Ovary (tissue), 9 donors: Measurements from ENCODE around the gene ERAP2. TPM values are rescaled to one million over a fixed set of nuclear protein-coding genes. Genes with fewer than 3 reads are reported as not detected.

Source experiments
- DNase-seq, 5 donors: peaks; one replicate each; pipeline ENCODE4 v3.0.0-alpha.2; 2019 to 2020
- H3K27ac ChIP-seq, 2 donors: fragments of 200-600 bp; one replicate each; pipeline versions ENCODE4 v1.5.1 to v1.8.0; 2019 to 2022
- H3K27me3 ChIP-seq: fragments of 200-600 bp; one replicate; pipeline ENCODE4 v1.8.0; 2022
- H3K36me3 ChIP-seq: fragments of 200-600 bp; sonication (generic); one replicate; pipeline ENCODE4 v1.5.1; 2019
- H3K4me1 ChIP-seq: one replicate; pipeline ENCODE4 v1.8.1; 2013; ENCODE audit warnings: mild to moderate bottlenecking, moderate library complexity; ENCODE audit not compliant: insufficient read depth
- H3K4me3 ChIP-seq: fragments of 200-600 bp; sonication (generic); one replicate; pipeline ENCODE4 v1.5.1; 2017
- H3K9me3 ChIP-seq, 2 donors: fragments of 200-600 bp in 1 of 2; sonication (generic) in 1 of 2; one replicate each; pipeline versions ENCODE4 v1.5.1 to v1.8.1; 2013 to 2019; ENCODE audit warnings: mild to moderate bottlenecking in 1 of 2, moderate library complexity in 1 of 2
- EP300 ChIP-seq: sonication (generic); formaldehyde crosslinking; IDR thresholded peaks from one replicate; pipeline ENCODE4 v1.6.1; 2017; ENCODE audit warnings: antibody characterized with exemption
- POLR2A ChIP-seq: fragments of 450-650 bp; IDR thresholded peaks from one replicate; pipeline ENCODE4 v1.6.1; 2017; ENCODE audit warnings: antibody characterized with exemption, mild to moderate bottlenecking, moderate library complexity
- WGBS, 3 donors: extraction: QIAGEN DNeasy Blood & Tissue Kit in 1 of 3; methylation state at CpG; one replicate each; pipeline versions ENCODE4 v1.1.5 to v1.1.7; 2013 to 2017; 5-methylcytosine and 5-hydroxymethylcytosine counted together
- intact Hi-C, 4 donors: fragments of 100-400 bp; cut with DNase I; formaldehyde crosslinking; loops; one replicate each; pipeline versions ENCODE4 v1.11.0 to v1.15.1; 2022 to 2023
- polyA plus RNA-seq, 2 donors: library from polyadenylated mRNA; stranded (reverse); fragments of 200-250 nt in 1 of 2; fragments of 350-450 nt in 1 of 2; fragmentation: Illumina TruSeq in 1 of 2; extraction: RNeasy Lipid Tissue Mini Kit (QIAGEN cat#74804) in 1 of 2; gene quantifications; one replicate each; pipeline ENCODE4 v1.2.3, GENCODE V29; 2013 to 2014
- total RNA-seq, 7 donors: library from RNA; depleted of rRNA in 2 of 7; stranded (reverse); fragments of >200 nt in 2 of 7; fragmentation: NEBNext Ultra II Directional in 3 of 7; extraction: Animal tissue kit (Norgen Biotek cat#: 25700) in 3 of 7; gene quantifications; one replicate each; pipeline versions ENCODE4 v1.1.0 to v1.2.4, GENCODE V29; 2016 to 2023
- TF ChIP-seq, protein P1 (sequence below), 3 donors: fragments of 450-650 bp in 2 of 3; fragments of 200-600 bp in 1 of 3; IDR thresholded peaks; one replicate each; pipeline versions ENCODE4 v1.5.1 to v1.8.0; 2016 to 2022; ENCODE audit warnings: antibody characterized with exemption in 3 of 3, mild to moderate bottlenecking in 1 of 3
- donor health status: DM: no; HTN: no; CAD: no; lungs with moderate emphysema.
- donor health status: DM: no; HTN: no; CAD: no.
- donor health status: Bipolar disorder and iron deficiency.
- donor health status: DM: yes; HTN: yes; CAD: no.
- donor health status: DM: no; HTN: no; CAD: no.
- donor health status: DM: yes; HTN: yes; CAD: no.

ERAP2 gene
- total and polyA plus RNA-seq, 9 donors = 1.3 to 22.0 (median 15.9) TPM

DNA sequence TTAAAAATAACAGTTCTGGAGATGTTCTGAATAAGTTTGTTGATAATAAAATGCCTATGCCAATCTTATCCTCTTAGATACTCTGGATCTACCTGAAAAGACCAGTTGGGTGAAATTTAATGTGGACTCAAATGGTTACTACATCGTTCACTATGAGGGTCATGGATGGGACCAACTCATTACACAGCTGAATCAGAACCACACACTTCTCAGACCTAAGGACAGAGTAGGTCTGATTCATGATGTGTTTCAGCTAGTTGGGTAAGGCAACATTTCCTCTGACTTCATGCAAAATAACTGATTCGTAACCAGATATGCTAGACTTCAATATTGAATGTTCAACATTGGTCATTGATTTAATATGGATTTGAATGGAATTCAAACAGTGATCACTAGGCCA is 27.0 kb downstream of the ERAP2 start:
- 95 to 98% (median 96%) methylated on average over 2 of the region's 2 CpGs for WGBS, 3 donors
- Histone ChIP-seq H3K27ac (no peak overlapping the region), H3K4me3 (no peak overlapping the region), H3K9me3 (no peaks in the 10 kb centered on the region), H3K4me1 (no peaks in the 10 kb centered on the region), H3K27me3 (no peaks in the 10 kb centered on the region), H3K36me3 (no peaks in the 10 kb centered on the region)
- DNase-seq = no peak
- TF ChIP-seq, protein P1, sequence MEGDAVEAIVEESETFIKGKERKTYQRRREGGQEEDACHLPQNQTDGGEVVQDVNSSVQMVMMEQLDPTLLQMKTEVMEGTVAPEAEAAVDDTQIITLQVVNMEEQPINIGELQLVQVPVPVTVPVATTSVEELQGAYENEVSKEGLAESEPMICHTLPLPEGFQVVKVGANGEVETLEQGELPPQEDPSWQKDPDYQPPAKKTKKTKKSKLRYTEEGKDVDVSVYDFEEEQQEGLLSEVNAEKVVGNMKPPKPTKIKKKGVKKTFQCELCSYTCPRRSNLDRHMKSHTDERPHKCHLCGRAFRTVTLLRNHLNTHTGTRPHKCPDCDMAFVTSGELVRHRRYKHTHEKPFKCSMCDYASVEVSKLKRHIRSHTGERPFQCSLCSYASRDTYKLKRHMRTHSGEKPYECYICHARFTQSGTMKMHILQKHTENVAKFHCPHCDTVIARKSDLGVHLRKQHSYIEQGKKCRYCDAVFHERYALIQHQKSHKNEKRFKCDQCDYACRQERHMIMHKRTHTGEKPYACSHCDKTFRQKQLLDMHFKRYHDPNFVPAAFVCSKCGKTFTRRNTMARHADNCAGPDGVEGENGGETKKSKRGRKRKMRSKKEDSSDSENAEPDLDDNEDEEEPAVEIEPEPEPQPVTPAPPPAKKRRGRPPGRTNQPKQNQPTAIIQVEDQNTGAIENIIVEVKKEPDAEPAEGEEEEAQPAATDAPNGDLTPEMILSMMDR (IDR thresholded peaks at IDR 0.05) = no peak
- TF ChIP-seq POLR2A (no peak), EP300 (no peak)
- intact Hi-C loops = no loop called here

- no peak overlapping the region for H3K27ac ChIP-seq
Observed at GRCh38 chr5:96904054-96904931, 28.0 kb downstream of the ERAP2 start.

GRCh38 chr5:96905864-96906263 is 29.6 kb downstream of the ERAP2 start:
- WGBS, 3 donors = 87 to 96% (median 96%) methylated on average over 3 of the region's 3 CpGs

More at GRCh38 chr5:96904054-96904931, 28.0 kb downstream of the ERAP2 start:
- Histone ChIP-seq H3K27me3 (no peaks in the 10 kb centered on the region), H3K36me3 (no peaks in the 10 kb centered on the region), H3K9me3 (no peaks in the 10 kb centered on the region), H3K4me3 (no peak overlapping the region), H3K4me1 (no peaks in the 10 kb centered on the region)
- 44 to 58% (median 49%) methylated on average over 3 of the region's 3 CpGs for WGBS, 3 donors
- intact Hi-C loops = no loop called here
- no peak for TF ChIP-seq POLR2A
- TF ChIP-seq EP300 = no peak
- TF ChIP-seq, protein P1 (IDR thresholded peaks at IDR 0.05) = no peak
- no peak for DNase-seq

GRCh38 chr5:96909003-96909402 is 32.7 kb downstream of the ERAP2 start:
- DNase-seq = no peak
- WGBS, 3 donors = 15 to 40% (median 20%) methylated on average over 4 of the region's 4 CpGs
- no peaks in the 10 kb centered on the region for H3K27me3 ChIP-seq
- no peak for TF ChIP-seq POLR2A
- TF ChIP-seq EP300 = no peak
- TF ChIP-seq, protein P1 (IDR thresholded peaks at IDR 0.05) = no peak
- H3K36me3 ChIP-seq = no peaks in the 10 kb centered on the region
- no peaks in the 10 kb centered on the region for H3K4me1 ChIP-seq
- no peak overlapping the region for H3K27ac ChIP-seq
- no peaks in the 10 kb centered on the region for H3K9me3 ChIP-seq
- intact Hi-C loops = no loop called here
- H3K4me3 ChIP-seq = no peak overlapping the region

More at GRCh38 chr5:96905864-96906263, 29.6 kb downstream of the ERAP2 start:
- Histone ChIP-seq H3K36me3 (no peaks in the 10 kb centered on the region), H3K9me3 (no peaks in the 10 kb centered on the region), H3K4me1 (no peaks in the 10 kb centered on the region), H3K27me3 (no peaks in the 10 kb centered on the region), H3K4me3 (no peak overlapping the region), H3K27ac (no peak overlapping the region)
- intact Hi-C loops = no loop called here
- DNase-seq = no peak
- TF ChIP-seq EP300 (no peak), POLR2A (no peak)
- TF ChIP-seq, protein P1 (IDR thresholded peaks at IDR 0.05) = no peak
